HCT116 (cell line): Measurements from ENCODE around the gene ADGRL3. TPM values are rescaled to one million over a fixed set of nuclear protein-coding genes. Genes with fewer than 3 reads are reported as not detected.

Source experiments
- ATAC-seq: fragments of 200-7000 bp; cut with Tn5 transposase; 2 replicates; pipeline ENCODE4 v1.9.1; 2020; ENCODE audit warnings: mild to moderate bottlenecking, moderate library complexity
- BruUV-seq: library from RNA; stranded (reverse); fragments of 400-500 nt; replicated peaks from 2 replicates; lab custom pipeline; 2021; lab: Mats Ljungman, UMichigan
- CTCF ChIA-PET: fragments of 300-600 bp; sonication (Branson Sonifier 250); formaldehyde crosslinking; loops from one replicate; lab custom pipeline; 2021; ENCODE audit warnings: antibody characterized with exemption; lab: Charles Lee
- POLR2A ChIA-PET: fragments of 300-600, 350-600 bp; sonication (Branson Sonifier 250); formaldehyde crosslinking; loops from one replicate; lab custom pipeline; 2021; ENCODE audit warnings: antibody characterized with exemption; lab: Charles Lee
- RAD21 ChIA-PET, 2 experiments: fragments of 300-600 bp; sonication (Branson Sonifier 250); formaldehyde crosslinking; loops; one replicate each; lab custom pipeline; 2023; ENCODE audit warnings: low total read pairs in 2 of 2; ENCODE audit not compliant: uncharacterized antibody in 2 of 2, unreplicated experiment in 2 of 2, low non-redundant PET in 1 of 2; lab: Charles Lee
- DNase-seq: peaks from one replicate; pipeline ENCODE4 v3.0.0-alpha.2; 2010; ENCODE audit warnings: low read depth, low spot score
- H2AFZ ChIP-seq: fragments of 200-600 bp; shearing (Covaris generic), sonication (generic); 2 replicates; pipeline ENCODE4 v1.6.1; 2017; ENCODE audit warnings: low read depth, mixed run types, mixed read lengths, antibody characterized with exemption, low read length; ENCODE audit not compliant: poor library complexity, severe bottlenecking
- H3K27ac ChIP-seq: 2 replicates; pipeline ENCODE4 v1.5.1; 2012; ENCODE audit warnings: low read depth, low read length
- H3K27me3 ChIP-seq: fragments of 200-600 bp; sonication (generic); 2 replicates; pipeline ENCODE4 v1.6.1; 2016; ENCODE audit warnings: mixed run types, low read length, mixed read lengths; ENCODE audit not compliant: insufficient read depth
- H3K36me3 ChIP-seq, 2 experiments: fragments of 200-500 bp in 1 of 2; fragments of 200-600 bp in 1 of 2; sonication (Bioruptor generic) in 1 of 2; sonication (generic) in 1 of 2; 2 replicates each; pipeline versions ENCODE4 v1.5.1 to v1.6.1; 2014 to 2016; ENCODE audit warnings: low read length in 2 of 2, inconsistent platforms in 1 of 2, mixed read lengths in 1 of 2, mixed run types in 1 of 2; ENCODE audit not compliant: insufficient read depth in 2 of 2, control insufficient read depth in 1 of 2
- H3K4me1 ChIP-seq, 2 experiments: fragments of 200-600 bp in 1 of 2; sonication (generic) in 1 of 2; 2 replicates each; pipeline versions ENCODE4 v1.5.1 to v1.6.1; 2012 to 2017; ENCODE audit warnings: low read length in 2 of 2, inconsistent platforms in 1 of 2, mild to moderate bottlenecking in 1 of 2, mixed read lengths in 1 of 2, mixed run types in 1 of 2, moderate library complexity in 1 of 2; ENCODE audit not compliant: insufficient read depth in 2 of 2, control insufficient read depth in 1 of 2
- H3K4me2 ChIP-seq: fragments of 200-600 bp; sonication (generic); 2 replicates; pipeline ENCODE4 v1.6.1; 2017; ENCODE audit warnings: mixed run types, low read length, mixed read lengths
- H3K4me3 ChIP-seq, 2 experiments: fragments of 200-600 bp in 1 of 2; sonication (generic) in 1 of 2; replicated peaks in 1 of 2; 2 replicates each; pipeline ENCODE4 v1.5.1; 2011 to 2016; ENCODE audit warnings: low read length in 2 of 2, control low read depth in 1 of 2, low read depth in 1 of 2, mild to moderate bottlenecking in 1 of 2, mixed read lengths in 1 of 2, mixed run types in 1 of 2
- H3K79me2 ChIP-seq: fragments of 200-600 bp; sonication (generic); 2 replicates; pipeline ENCODE4 v1.6.1; 2017; ENCODE audit warnings: mild to moderate bottlenecking, mixed run types, low read length, moderate library complexity, mixed read lengths; ENCODE audit not compliant: insufficient read depth
- H3K9ac ChIP-seq: fragments of 200-600 bp; sonication (generic); 2 replicates; pipeline ENCODE4 v1.6.1; 2016; ENCODE audit warnings: low read length, mixed read lengths
- H3K9me2 ChIP-seq: fragments of 200-600 bp; sonication (generic), shearing (Covaris generic); 2 replicates; pipeline ENCODE4 v1.6.1; 2017; ENCODE audit warnings: mixed run types, mild to moderate bottlenecking, moderate library complexity; ENCODE audit not compliant: insufficient read depth
- H3K9me3 ChIP-seq, 2 experiments: fragments of 200-500 bp in 1 of 2; fragments of 200-600 bp in 1 of 2; sonication (Bioruptor generic) in 1 of 2; sonication (generic) in 1 of 2; 2 replicates each; pipeline ENCODE4 v1.6.1; 2014 to 2017; ENCODE audit warnings: low read length in 2 of 2, mixed read lengths in 2 of 2, inconsistent platforms in 1 of 2, low read depth in 1 of 2, mild to moderate bottlenecking in 1 of 2, mixed run types in 1 of 2, moderate library complexity in 1 of 2; ENCODE audit not compliant: control insufficient read depth in 1 of 2, insufficient read depth in 1 of 2
- H4K20me1 ChIP-seq: fragments of 200-600 bp; sonication (generic), shearing (Covaris generic); 2 replicates; pipeline ENCODE4 v1.6.1; 2017; ENCODE audit warnings: mixed run types, mild to moderate bottlenecking, moderate library complexity; ENCODE audit not compliant: insufficient read depth
- CEBPB ChIP-seq: IDR thresholded peaks from 2 replicates; pipeline ENCODE4 v1.6.1; 2012; ENCODE audit warnings: low read depth
- EGR1 ChIP-seq: IDR thresholded peaks from 2 replicates; pipeline ENCODE4 v1.6.1; 2012; ENCODE audit warnings: low read depth
- ELF1 ChIP-seq: IDR thresholded peaks from 2 replicates; pipeline ENCODE4 v1.6.1; 2012; ENCODE audit warnings: low read depth, borderline replicate concordance
- EZH2 ChIP-seq: fragments of 200-600 bp; sonication (generic); IDR thresholded peaks from 2 replicates; pipeline ENCODE4 v1.6.1; 2017; ENCODE audit warnings: antibody characterized with exemption, mixed run types
- EZH2phosphoT487 ChIP-seq: fragments of 200-600 bp; IDR thresholded peaks from 2 replicates; pipeline ENCODE4 v1.6.1; 2018; ENCODE audit warnings: antibody characterized with exemption, borderline replicate concordance
- JUND ChIP-seq: IDR thresholded peaks from 2 replicates; pipeline ENCODE4 v1.6.1; 2012
- POLR2A ChIP-seq: IDR thresholded peaks from 2 replicates; pipeline ENCODE4 v1.7.0; 2011; ENCODE audit warnings: borderline replicate concordance; ENCODE audit not compliant: insufficient read depth, insufficient read length; ENCODE audit errors: extremely low read depth
- RAD21 ChIP-seq: IDR thresholded peaks from 2 replicates; pipeline ENCODE4 v1.6.1; 2012; ENCODE audit warnings: low read depth, mild to moderate bottlenecking
- REST ChIP-seq: IDR thresholded peaks from 2 replicates; pipeline ENCODE4 v1.6.1; 2012; ENCODE audit warnings: low read depth
- SIN3A ChIP-seq: IDR thresholded peaks from 2 replicates; pipeline ENCODE4 v1.6.1; 2012; ENCODE audit warnings: low read depth
- TCF7L2 ChIP-seq: IDR thresholded peaks from 2 replicates; pipeline ENCODE4 v1.7.0; 2011; ENCODE audit warnings: borderline replicate concordance, inconsistent platforms; ENCODE audit not compliant: insufficient read depth, insufficient read length; ENCODE audit errors: extremely low read depth
- YY1 ChIP-seq: IDR thresholded peaks from 2 replicates; pipeline ENCODE4 v1.6.1; 2011; ENCODE audit warnings: low read length, low read depth, moderate library complexity, mild to moderate bottlenecking; ENCODE audit not compliant: insufficient replicate concordance; ENCODE audit errors: extremely low read depth
- ZBTB33 ChIP-seq: IDR thresholded peaks from 2 replicates; pipeline ENCODE4 v1.6.1; 2011; ENCODE audit warnings: mild to moderate bottlenecking, low read length, moderate library complexity; ENCODE audit not compliant: insufficient replicate concordance; ENCODE audit errors: extremely low read depth
- ZFX ChIP-seq: fragments of 450-650 bp; IDR thresholded peaks from 2 replicates; pipeline ENCODE4 v1.6.1; 2017
- ZNF274 ChIP-seq: fragments of 200-500 bp; sonication (Bioruptor generic); IDR thresholded peaks from 2 replicates; pipeline ENCODE4 v1.6.1; 2014; ENCODE audit warnings: mild to moderate bottlenecking, low read depth, low read length, inconsistent platforms
- intact Hi-C: fragments of 100-400 bp; cut with micrococcal nuclease; formaldehyde crosslinking; loops from 2 replicates; pipeline ENCODE4 v1.10.0; 2022
- total RNA-seq: library from RNA; stranded (reverse); gene quantifications from one replicate; pipeline ENCODE4 v1.2.1, GENCODE V29; 2021; ENCODE audit not compliant: unreplicated experiment
- TF ChIP-seq, protein P1 (sequence below), 3 experiments: fragments of 200-600 bp in 1 of 3; sonication (generic) in 1 of 3; IDR thresholded peaks in 2 of 3; conservative IDR thresholded peaks in 1 of 3; 2 replicates each; pipeline ENCODE4 v1.5.1; 2012 to 2017; ENCODE audit warnings: low read depth in 2 of 3, low read length in 2 of 3, antibody characterized with exemption in 1 of 3, borderline replicate concordance in 1 of 3, control low read depth in 1 of 3, mild to moderate bottlenecking in 1 of 3, mixed read lengths in 1 of 3, mixed run types in 1 of 3, moderate library complexity in 1 of 3; ENCODE audit not compliant: insufficient read depth in 1 of 3

ADGRL3 gene
- total RNA-seq, 1 experiment from 2014 or later, result not detected

DNA sequence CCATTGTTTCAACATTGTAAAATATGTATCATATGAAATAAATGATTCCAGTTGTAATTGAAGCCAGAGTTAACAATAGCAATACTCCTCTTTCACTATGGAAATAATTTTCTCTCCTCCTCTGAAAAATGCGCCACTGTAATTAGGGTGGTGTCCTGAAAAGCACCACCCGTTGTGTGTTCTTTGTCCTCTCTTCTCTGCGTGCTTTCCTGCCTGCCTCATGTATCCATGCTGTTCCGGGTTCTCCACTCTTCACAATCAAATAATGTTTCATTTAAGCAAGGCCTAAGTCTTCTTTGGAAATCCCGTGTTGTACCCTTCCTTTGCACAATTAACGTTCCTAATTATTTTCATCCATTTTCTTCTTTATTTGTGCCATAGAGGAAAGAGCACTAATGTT, 293.3 kb downstream of the ADGRL3 start (continued):
- TF ChIP-seq ZBTB33, result no peak

DNA sequence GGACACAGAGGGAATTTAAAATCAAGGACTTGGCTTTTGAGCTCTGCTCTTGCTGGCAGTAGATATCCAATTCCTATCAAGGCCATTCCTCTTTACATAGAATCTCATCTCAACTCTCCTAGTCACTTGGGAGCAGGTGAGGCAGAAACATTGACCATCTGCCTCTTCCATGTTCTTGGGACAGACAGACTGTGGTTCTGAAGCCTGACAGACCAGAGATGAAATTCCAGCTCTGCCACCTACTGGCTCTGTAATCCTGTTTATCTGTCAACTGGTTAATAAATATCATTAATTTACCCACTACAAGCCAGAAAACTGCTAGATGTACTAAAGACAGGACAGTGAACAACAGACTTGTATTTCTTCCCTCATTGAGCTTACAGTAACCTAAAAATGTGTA, 300.8 kb downstream of the ADGRL3 start:
- BruUV-seq, result no TSS peak
- Histone ChIP-seq H3K4me2 (no peak overlapping the region), H3K79me2 (no peaks in the 10 kb centered on the region), H3K36me3 (no peaks in the 10 kb centered on the region), H4K20me1 (no peaks in the 10 kb centered on the region), H3K4me1 (no peaks in the 10 kb centered on the region), H3K9ac (no peak overlapping the region), H3K4me3 (no peak overlapping the region), H3K27me3 (no peaks in the 10 kb centered on the region), H3K27ac (no peak overlapping the region), H3K9me3 (peaks cover 4 to 9% of the 10 kb centered on the region in 2 experiments; a peak in 3 of 4 replicates), H2AFZ (no peak overlapping the region), H3K9me2 (no peaks in the 10 kb centered on the region)
- RAD21 ChIA-PET, result no interaction called here
- no peak for DNase-seq
- ATAC-seq, result no peak
- CTCF ChIA-PET, result no interaction called here
- intact Hi-C loops, result no loop called here
- POLR2A ChIA-PET, result no interaction called here
- TF ChIP-seq EZH2phosphoT487 (no peak), JUND (no peak), REST (no peak), YY1 (no peak), ELF1 (no peak), SIN3A (no peak), ZNF274 (no peak), EZH2 (no peak), ZBTB33 (no peak), RAD21 (no peak), EGR1 (no peak), POLR2A (no peak), CEBPB (no peak), TCF7L2 (no peak), ZFX (no peak)
- TF ChIP-seq, protein P1, sequence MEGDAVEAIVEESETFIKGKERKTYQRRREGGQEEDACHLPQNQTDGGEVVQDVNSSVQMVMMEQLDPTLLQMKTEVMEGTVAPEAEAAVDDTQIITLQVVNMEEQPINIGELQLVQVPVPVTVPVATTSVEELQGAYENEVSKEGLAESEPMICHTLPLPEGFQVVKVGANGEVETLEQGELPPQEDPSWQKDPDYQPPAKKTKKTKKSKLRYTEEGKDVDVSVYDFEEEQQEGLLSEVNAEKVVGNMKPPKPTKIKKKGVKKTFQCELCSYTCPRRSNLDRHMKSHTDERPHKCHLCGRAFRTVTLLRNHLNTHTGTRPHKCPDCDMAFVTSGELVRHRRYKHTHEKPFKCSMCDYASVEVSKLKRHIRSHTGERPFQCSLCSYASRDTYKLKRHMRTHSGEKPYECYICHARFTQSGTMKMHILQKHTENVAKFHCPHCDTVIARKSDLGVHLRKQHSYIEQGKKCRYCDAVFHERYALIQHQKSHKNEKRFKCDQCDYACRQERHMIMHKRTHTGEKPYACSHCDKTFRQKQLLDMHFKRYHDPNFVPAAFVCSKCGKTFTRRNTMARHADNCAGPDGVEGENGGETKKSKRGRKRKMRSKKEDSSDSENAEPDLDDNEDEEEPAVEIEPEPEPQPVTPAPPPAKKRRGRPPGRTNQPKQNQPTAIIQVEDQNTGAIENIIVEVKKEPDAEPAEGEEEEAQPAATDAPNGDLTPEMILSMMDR (IDR thresholded peaks at IDR 0.05 in 2 of 3, conservative IDR thresholded peaks at IDR 0.05 in 1 of 3; ENCODE audit: borderline replicate concordance in 1 of 3, insufficient read depth in 1 of 3, low read depth in 2 of 3, low read length in 2 of 3), result no peak
